Measurements from ENCODE around the gene MED10. TPM values are rescaled to one million over a fixed set of nuclear protein-coding genes. Genes with fewer than 3 reads are reported as not detected.

Gene MED10
- total RNA-seq, 2 experiments from 2014 or later = 97.2 to 98.0 TPM

GRCh38 chr5:6326776-6327175, 51.6 kb downstream of the MED10 start:
- Histone ChIP-seq H3K4me3 (ENCODE audit: low read length) (no peak overlapping the region), H3K36me3 (ENCODE audit: insufficient read depth, low read length) (no peaks in the 10 kb centered on the region), H3K27ac (ENCODE audit: low read depth in 1 of 2, low read length in 2 of 2) (no peak overlapping the region), H3K27me3 (ENCODE audit: control insufficient read depth in 1 of 2, insufficient read depth in 2 of 2, low read length in 2 of 2) (no peaks in the 10 kb centered on the region), H3K4me1 (ENCODE audit: insufficient read depth, low read length) (no peaks in the 10 kb centered on the region), H3K9me3 (ENCODE audit: control insufficient read depth in 1 of 2, insufficient read depth in 1 of 2, low read length in 2 of 2) (peaks cover 14 to 16% of the 10 kb centered on the region in 2 experiments)
- ATAC-seq (ENCODE audit: poor library complexity) = no peak
- TF ChIP-seq CTCF (IDR thresholded peaks at IDR 0.05) = no peak
- Mint-ChIP-seq H3K27ac (no peak overlapping the region), H3K4me1 (ENCODE audit: low read depth) (no peaks in the 10 kb centered on the region), H3K9me3 (peaks cover 13% of the 10 kb centered on the region), H3K36me3 (ENCODE audit: low read depth) (peaks cover 6% of the 10 kb centered on the region), H3K4me3 (no peak overlapping the region), H3K27me3 (no peaks in the 10 kb centered on the region)
- POLR2A ChIA-PET = no interaction called here
- CTCF ChIA-PET = no interaction called here
- no peak for DNase-seq
- intact Hi-C loops (cut with DNase I, micrococcal nuclease) = no loop called here

- Histone ChIP-seq H3K27ac (ENCODE audit: low read depth in 1 of 2, low read length in 2 of 2) (no peak overlapping the region), H3K9me3 (ENCODE audit: control insufficient read depth in 1 of 2, insufficient read depth in 1 of 2, low read length in 2 of 2) (peaks cover 5 to 8% of the 10 kb centered on the region in 2 experiments), H3K4me3 (ENCODE audit: low read length) (no peak overlapping the region), H3K4me1 (ENCODE audit: insufficient read depth, low read length) (no peaks in the 10 kb centered on the region), H3K27me3 (ENCODE audit: control insufficient read depth in 1 of 2, insufficient read depth in 2 of 2, low read length in 2 of 2) (no peaks in the 10 kb centered on the region), H3K36me3 (ENCODE audit: insufficient read depth, low read length) (no peaks in the 10 kb centered on the region)
- no peak for TF ChIP-seq CTCF (IDR thresholded peaks at IDR 0.05)
- Mint-ChIP-seq H3K36me3 (ENCODE audit: low read depth) (no peaks in the 10 kb centered on the region), H3K9me3 (peaks cover 2% of the 10 kb centered on the region), H3K4me1 (ENCODE audit: low read depth) (no peaks in the 10 kb centered on the region), H3K27me3 (no peaks in the 10 kb centered on the region), H3K4me3 (no peak overlapping the region), H3K27ac (no peak overlapping the region)
- DNase-seq (no peak), ATAC-seq (ENCODE audit: poor library complexity) (no peak)
- POLR2A ChIA-PET = no interaction called here
- CTCF ChIA-PET = no interaction called here
- intact Hi-C loops (cut with DNase I, micrococcal nuclease) = no loop called here
These were observed 56.1 kb downstream of the MED10 start for GRCh38 chr5:6322163-6322713.

Other genes starting within 250 kb of the MED10 start
- gene UBE2QL1, start 70.3 kb upstream of the MED10 start, total RNA-seq = under 1 TPM; 0.33 to 0.45 TPM

Data from CD4-positive, alpha-beta T cell (primary cell).